PC-9 (cell line): Measurements from ENCODE around the gene TMSB10. TPM values are rescaled to one million over a fixed set of nuclear protein-coding genes. Genes with fewer than 3 reads are reported as not detected.

Experiments
- BruUV-seq: library from RNA; stranded (reverse); fragments of 400-500 nt; replicated peaks from 2 replicates; lab custom pipeline; 2021; lab: Mats Ljungman, UMichigan
- CTCF ChIA-PET: fragments of 300-600 bp; sonication (Branson Sonifier 250); formaldehyde crosslinking; loops from one replicate; lab custom pipeline; 2022; ENCODE audit warnings: antibody characterized with exemption; lab: Charles Lee
- POLR2A ChIA-PET: fragments of 300-600 bp; sonication (Branson Sonifier 250); formaldehyde crosslinking; loops from one replicate; lab custom pipeline; 2022; ENCODE audit warnings: antibody characterized with exemption; ENCODE audit not compliant: unreplicated experiment; lab: Charles Lee
- DNase-seq, 2 experiments: peaks; one replicate each; pipeline versions ENCODE4 v3.0.0 to v3.0.0-alpha.2; 2015 to 2022; ENCODE audit warnings: mixed read lengths in 1 of 2
- H2AFZ ChIP-seq: fragments of 200-600 bp; sonication (generic); 2 replicates; pipeline ENCODE4 v1.8.1; 2017; ENCODE audit warnings: antibody characterized with exemption
- H3F3A ChIP-seq: fragments of 200-600 bp; sonication (generic); 2 replicates; pipeline ENCODE4 v1.8.1; 2017; ENCODE audit warnings: antibody characterized with exemption, mild to moderate bottlenecking, low read depth; ENCODE audit not compliant: insufficient read depth
- H3K27ac ChIP-seq: fragments of 200-600 bp; sonication (generic); 2 replicates; pipeline ENCODE4 v1.6.1; 2016; ENCODE audit warnings: mixed run types
- H3K27me3 ChIP-seq: fragments of 200-600 bp; sonication (generic); 2 replicates; pipeline ENCODE4 v1.6.1; 2016; ENCODE audit warnings: low read depth, mixed run types; ENCODE audit not compliant: insufficient read depth
- H3K36me3 ChIP-seq: fragments of 200-600 bp; sonication (generic); 2 replicates; pipeline ENCODE4 v1.6.1; 2016; ENCODE audit warnings: low read depth, mixed run types
- H3K4me1 ChIP-seq: fragments of 200-600 bp; sonication (generic); replicated peaks from 2 replicates; pipeline ENCODE4 v1.6.1; 2016; ENCODE audit warnings: mixed run types; ENCODE audit not compliant: insufficient read depth
- H3K4me2 ChIP-seq: fragments of 200-600 bp; sonication (generic); 2 replicates; pipeline ENCODE4 v1.6.1; 2017; ENCODE audit warnings: mixed run types
- H3K4me3 ChIP-seq: fragments of 200-600 bp; sonication (generic); 2 replicates; pipeline ENCODE4 v1.6.1; 2016; ENCODE audit warnings: mixed run types
- H3K79me2 ChIP-seq: fragments of 200-600 bp; sonication (generic); 2 replicates; pipeline ENCODE4 v1.6.1; 2017; ENCODE audit warnings: low read depth, mixed run types
- H3K9me2 ChIP-seq: fragments of 200-600 bp; sonication (generic); 2 replicates; pipeline ENCODE4 v1.8.1; 2017; ENCODE audit warnings: mild to moderate bottlenecking; ENCODE audit not compliant: insufficient read depth
- H3K9me3 ChIP-seq: fragments of 200-600 bp; sonication (generic); 2 replicates; pipeline ENCODE4 v1.8.1; 2016; ENCODE audit warnings: low read depth; ENCODE audit not compliant: insufficient read depth
- H4K20me1 ChIP-seq: fragments of 200-600 bp; sonication (generic); 2 replicates; pipeline ENCODE4 v1.8.1; 2017; ENCODE audit not compliant: insufficient read depth
- CTCF ChIP-seq: fragments of 200-600 bp; sonication (generic); conservative IDR thresholded peaks from 2 replicates; pipeline ENCODE4 v1.6.1; 2017; ENCODE audit warnings: mixed run types, antibody characterized with exemption, mild to moderate bottlenecking, moderate library complexity
- EZH2 ChIP-seq: fragments of 200-600 bp; sonication (generic); IDR thresholded peaks from 2 replicates; pipeline ENCODE4 v1.8.0; 2017; ENCODE audit warnings: antibody characterized with exemption, low read depth
- intact Hi-C: fragments of 100-400 bp; cut with micrococcal nuclease; formaldehyde crosslinking; loops from one replicate; pipeline ENCODE4 v1.10.0; 2022; ENCODE audit not compliant: unreplicated experiment
- total RNA-seq: library from RNA; stranded (reverse); gene quantifications from 2 replicates; pipeline ENCODE4 v1.2.3, GENCODE V29; 2021

TMSB10 gene
- total RNA-seq, 1 experiment from 2014 or later = 1,668 TPM

- no peak overlapping the region for H3K27ac ChIP-seq
Measured at GRCh38 chr2:84904717-84905174, 710 bp upstream of the TMSB10 start.

GRCh38 chr2:84906108-84906899 lies 848 bp downstream of the TMSB10 start:
- TSS peak; percentile 98 for BruUV-seq

More at GRCh38 chr2:84904717-84905174, 710 bp upstream of the TMSB10 start:
- no TSS peak for BruUV-seq
- Histone ChIP-seq H3K79me2 (peaks cover 18% of the 10 kb centered on the region), H3F3A (peaks cover 20% of the 10 kb centered on the region), H3K4me1 (peaks cover 21% of the 10 kb centered on the region), H2AFZ (peak overlapping the region; percentile 85), H4K20me1 (no peaks in the 10 kb centered on the region), H3K9me3 (no peaks in the 10 kb centered on the region), H3K4me3 (peak overlapping the region; percentile 97), H3K9me2 (no peaks in the 10 kb centered on the region), H3K27me3 (0 out of 2 replicates have a peak, but pooled peaks cover 3% of the 10 kb centered on the region), H3K36me3 (no peaks in the 10 kb centered on the region), H3K4me2 (peak overlapping the region; percentile 96)
- intact Hi-C loops = loop anchor here (5.0 kb wide), 1 partner anchor 448 kb away; the partner anchor contains the start of genes ELMOD3 and RETSAT
- CTCF ChIA-PET = interaction anchor here (0.8 kb wide), 1 partner anchor 396 kb away, joined by 3 read pairs; no protein-coding TSS in a partner anchor
- no peak for DNase-seq
- TF ChIP-seq EZH2 (no peak), CTCF (no peak)
- POLR2A ChIA-PET = interaction anchor here (0.5 to 0.6 kb wide), 3 partner anchors 80 to 652 kb away, joined by 3 to 5 read pairs (median 4); no protein-coding TSS in a partner anchor

More at GRCh38 chr2:84906108-84906899, 848 bp downstream of the TMSB10 start:
- Histone ChIP-seq H3K27ac (peak overlapping the region; percentile 80), H3K4me1 (peaks cover 21% of the 10 kb centered on the region), H3K79me2 (peaks cover 18% of the 10 kb centered on the region), H3K9me2 (no peaks in the 10 kb centered on the region), H3K4me3 (peak overlapping the region; percentile 97), H2AFZ (peak overlapping the region; percentile 85), H3K9me3 (peaks cover 6% of the 10 kb centered on the region; the same call in 1 of the 2 replicates), H3F3A (peaks cover 20% of the 10 kb centered on the region), H3K36me3 (no peaks in the 10 kb centered on the region), H3K27me3 (0 out of 2 replicates have a peak, but pooled peaks cover 3% of the 10 kb centered on the region), H4K20me1 (no peaks in the 10 kb centered on the region), H3K4me2 (peak overlapping the region; percentile 96)
- no peak for TF ChIP-seq EZH2
- TF ChIP-seq CTCF = no peak
- POLR2A ChIA-PET = interaction anchor here (0.6 to 1.1 kb wide), 4 partner anchors 12 to 512 kb away, joined by 10 to 55 read pairs (median 26); no protein-coding TSS in a partner anchor
- intact Hi-C loops = loop anchor here (2.0 to 5.0 kb wide), 2 partner anchors 52 to 446 kb away; partner anchors contain the start of genes ELMOD3 and RETSAT
- DNase-seq = no peak
- CTCF ChIA-PET = interaction anchor here (0.7 to 1.8 kb wide), 3 partner anchors 19 to 591 kb away, joined by 5 to 11 read pairs (median 7); no protein-coding TSS in a partner anchor
